Loucy (cell line): ENCODE data around the gene CACNA2D3.

Experiments
- H2AFZ ChIP-seq: fragments of 200-600 bp; sonication (generic); 2 replicates; pipeline ENCODE4 v1.6.0; 2016; ENCODE audit warnings: antibody characterized with exemption, mild to moderate bottlenecking, low read length, moderate library complexity
- H3F3A ChIP-seq: fragments of 200-600 bp; 2 replicates; pipeline ENCODE4 v1.6.0; 2016; ENCODE audit warnings: antibody characterized with exemption, low read depth, mild to moderate bottlenecking
- H3K27me3 ChIP-seq: fragments of 200-600 bp; sonication (generic); 2 replicates; pipeline ENCODE4 v1.6.1; 2014; ENCODE audit warnings: low read length, mild to moderate bottlenecking; ENCODE audit not compliant: insufficient read depth, poor library complexity, severe bottlenecking
- H3K36me3 ChIP-seq: fragments of 200-600 bp; sonication (generic); 2 replicates; pipeline ENCODE4 v1.6.1; 2016; ENCODE audit warnings: low read length; ENCODE audit not compliant: insufficient read depth
- H3K4me1 ChIP-seq: fragments of 200-600 bp; sonication (generic); 2 replicates; pipeline ENCODE4 v1.5.1; 2014; ENCODE audit warnings: low read length, mild to moderate bottlenecking; ENCODE audit not compliant: insufficient read depth, poor library complexity, severe bottlenecking
- H3K4me2 ChIP-seq: fragments of 200-600 bp; sonication (generic); 2 replicates; pipeline ENCODE4 v1.6.0; 2014; ENCODE audit warnings: antibody characterized with exemption, low read length, low read depth, mild to moderate bottlenecking; ENCODE audit not compliant: poor library complexity, severe bottlenecking
- H3K4me3 ChIP-seq: fragments of 200-600 bp; sonication (generic); 2 replicates; pipeline ENCODE4 v1.5.1; 2014; ENCODE audit warnings: low read length, mild to moderate bottlenecking, mixed read lengths; ENCODE audit not compliant: poor library complexity, severe bottlenecking
- H3K79me2 ChIP-seq: fragments of 200-600 bp; sonication (generic); 2 replicates; pipeline ENCODE4 v1.6.1; 2014; ENCODE audit warnings: low read length; ENCODE audit not compliant: insufficient read depth
- H3K9ac ChIP-seq: fragments of 200-600 bp; sonication (generic); 2 replicates; pipeline ENCODE4 v1.6.0; 2014; ENCODE audit warnings: mild to moderate bottlenecking, low read depth, low read length, moderate library complexity; ENCODE audit not compliant: poor library complexity, severe bottlenecking
- H3K9me2 ChIP-seq: fragments of 200-600 bp; sonication (generic); replicated peaks from 2 replicates; pipeline ENCODE4 v1.6.1; 2016; ENCODE audit warnings: low read depth, low read length, mixed read lengths
- H3K9me3 ChIP-seq: fragments of 200-600 bp; sonication (generic); 2 replicates; pipeline ENCODE4 v1.6.1; 2014; ENCODE audit warnings: mild to moderate bottlenecking, antibody characterized with exemption, low read length, low read depth; ENCODE audit not compliant: insufficient read depth
- H4K20me1 ChIP-seq: fragments of 200-600 bp; sonication (generic); 2 replicates; pipeline ENCODE4 v1.6.0; 2014; ENCODE audit warnings: antibody characterized with exemption, low read length, mild to moderate bottlenecking; ENCODE audit not compliant: insufficient read depth, poor library complexity, severe bottlenecking
- CTCF ChIP-seq: fragments of 200-600 bp; sonication (generic); conservative IDR thresholded peaks from 2 replicates; pipeline ENCODE4 v1.5.1; 2014; ENCODE audit warnings: mild to moderate bottlenecking, antibody characterized with exemption, low read length
- EZH2phosphoT487 ChIP-seq: fragments of 200-600 bp; IDR thresholded peaks from 2 replicates; pipeline ENCODE4 v1.6.1; 2018; ENCODE audit warnings: antibody characterized with exemption, mild to moderate bottlenecking, moderate library complexity, borderline replicate concordance

The CACNA2D3 gene

GRCh38 chr3:54863786-54864185, 741.4 kb downstream of the CACNA2D3 start:
- H3K79me2 ChIP-seq, result no peaks in the 10 kb centered on the region
- H3K36me3 ChIP-seq, result no peaks in the 10 kb centered on the region
- H4K20me1 ChIP-seq, result no peaks in the 10 kb centered on the region
- no peaks in the 10 kb centered on the region for H3K27me3 ChIP-seq
- TF ChIP-seq EZH2phosphoT487 (no peak), CTCF (no peak)
- H3K4me3 ChIP-seq, result no peak overlapping the region
- no peak overlapping the region for H3K4me2 ChIP-seq
- H3K9me2 ChIP-seq, result no peaks in the 10 kb centered on the region
- H3K4me1 ChIP-seq, result no peaks in the 10 kb centered on the region
- no peak overlapping the region for H2AFZ ChIP-seq
- no peak overlapping the region for H3K9ac ChIP-seq
- H3K9me3 ChIP-seq, result no peaks in the 10 kb centered on the region
- H3F3A ChIP-seq, result no peaks in the 10 kb centered on the region

- H2AFZ ChIP-seq, result no peak overlapping the region
- no peak overlapping the region for H3K9ac ChIP-seq
- no peaks in the 10 kb centered on the region for H3K9me3 ChIP-seq
- H3K4me1 ChIP-seq, result no peaks in the 10 kb centered on the region
- H3K27me3 ChIP-seq, result no peaks in the 10 kb centered on the region
- no peaks in the 10 kb centered on the region for H3F3A ChIP-seq
- H3K9me2 ChIP-seq, result no peaks in the 10 kb centered on the region
- no peaks in the 10 kb centered on the region for H3K79me2 ChIP-seq
- no peaks in the 10 kb centered on the region for H3K36me3 ChIP-seq
- TF ChIP-seq EZH2phosphoT487 (no peak), CTCF (no peak)
- H3K4me2 ChIP-seq, result no peak overlapping the region
- H3K4me3 ChIP-seq, result no peak overlapping the region
- H4K20me1 ChIP-seq, result no peaks in the 10 kb centered on the region
Observed at GRCh38 chr3:54865316-54865715, 743.0 kb downstream of the CACNA2D3 start.

- H3F3A ChIP-seq, result no peaks in the 10 kb centered on the region
- no peak overlapping the region for H3K4me3 ChIP-seq
- no peaks in the 10 kb centered on the region for H3K79me2 ChIP-seq
- H3K36me3 ChIP-seq, result no peaks in the 10 kb centered on the region
- H3K4me2 ChIP-seq, result no peak overlapping the region
- no peak overlapping the region for H2AFZ ChIP-seq
- no peaks in the 10 kb centered on the region for H3K4me1 ChIP-seq
- H4K20me1 ChIP-seq, result no peaks in the 10 kb centered on the region
- H3K27me3 ChIP-seq, result no peaks in the 10 kb centered on the region
- H3K9ac ChIP-seq, result no peak overlapping the region
- no peaks in the 10 kb centered on the region for H3K9me3 ChIP-seq
- TF ChIP-seq EZH2phosphoT487 (no peak), CTCF (no peak)
- H3K9me2 ChIP-seq, result no peaks in the 10 kb centered on the region
Observed at GRCh38 chr3:54866251-54866650, 743.9 kb downstream of the CACNA2D3 start.
